Measurements from ENCODE around the gene ABCB1. TPM values are rescaled to one million over a fixed set of nuclear protein-coding genes. Genes with fewer than 3 reads are reported as not detected.

ABCB1 gene
- total and polyA plus RNA-seq, 2 of the 13 experiments (the other 11 are each of a cell fraction or from before 2014, with no cell fraction given): 42.8 to 52.6 TPM

DNA sequence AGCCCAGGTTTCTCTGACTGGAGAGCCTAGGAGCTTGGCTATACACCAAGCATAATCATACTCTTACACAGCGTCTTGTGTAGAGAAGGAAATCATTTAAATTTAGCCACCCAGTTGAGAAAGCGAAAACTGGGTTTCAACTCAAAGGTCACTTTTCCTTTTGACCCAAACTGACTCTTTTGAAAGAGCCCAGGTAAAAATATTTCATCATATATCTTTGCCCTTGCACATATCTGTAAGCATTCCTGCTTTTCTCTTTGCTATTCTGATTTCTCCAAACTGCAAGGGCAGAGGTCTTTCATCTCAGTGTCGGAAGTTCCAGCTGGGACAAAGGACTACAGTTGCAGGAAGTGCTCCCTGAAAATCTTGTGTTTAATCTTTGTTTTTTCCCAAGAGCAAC, 103.2 kb downstream of the ABCB1 start (continued):
- TF ChIP-seq, protein P1, sequence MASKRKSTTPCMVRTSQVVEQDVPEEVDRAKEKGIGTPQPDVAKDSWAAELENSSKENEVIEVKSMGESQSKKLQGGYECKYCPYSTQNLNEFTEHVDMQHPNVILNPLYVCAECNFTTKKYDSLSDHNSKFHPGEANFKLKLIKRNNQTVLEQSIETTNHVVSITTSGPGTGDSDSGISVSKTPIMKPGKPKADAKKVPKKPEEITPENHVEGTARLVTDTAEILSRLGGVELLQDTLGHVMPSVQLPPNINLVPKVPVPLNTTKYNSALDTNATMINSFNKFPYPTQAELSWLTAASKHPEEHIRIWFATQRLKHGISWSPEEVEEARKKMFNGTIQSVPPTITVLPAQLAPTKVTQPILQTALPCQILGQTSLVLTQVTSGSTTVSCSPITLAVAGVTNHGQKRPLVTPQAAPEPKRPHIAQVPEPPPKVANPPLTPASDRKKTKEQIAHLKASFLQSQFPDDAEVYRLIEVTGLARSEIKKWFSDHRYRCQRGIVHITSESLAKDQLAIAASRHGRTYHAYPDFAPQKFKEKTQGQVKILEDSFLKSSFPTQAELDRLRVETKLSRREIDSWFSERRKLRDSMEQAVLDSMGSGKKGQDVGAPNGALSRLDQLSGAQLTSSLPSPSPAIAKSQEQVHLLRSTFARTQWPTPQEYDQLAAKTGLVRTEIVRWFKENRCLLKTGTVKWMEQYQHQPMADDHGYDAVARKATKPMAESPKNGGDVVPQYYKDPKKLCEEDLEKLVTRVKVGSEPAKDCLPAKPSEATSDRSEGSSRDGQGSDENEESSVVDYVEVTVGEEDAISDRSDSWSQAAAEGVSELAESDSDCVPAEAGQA (IDR thresholded peaks at IDR 0.05; ENCODE audit: low read depth): no peak
- TF ChIP-seq, protein P1 (CRISPR knock-in tag; IDR thresholded peaks at IDR 0.05; ENCODE audit: borderline replicate concordance): no peak
- no peak for TF ChIP-seq ISX (CRISPR knock-in tag; conservative IDR thresholded peaks at IDR 0.05)
- TF ChIP-seq ZNF780A (CRISPR knock-in tag; IDR thresholded peaks at IDR 0.05): no peak
- no peak for TF ChIP-seq ZNF557 (CRISPR knock-in tag; IDR thresholded peaks at IDR 0.05)
- TF ChIP-seq, protein P2, sequence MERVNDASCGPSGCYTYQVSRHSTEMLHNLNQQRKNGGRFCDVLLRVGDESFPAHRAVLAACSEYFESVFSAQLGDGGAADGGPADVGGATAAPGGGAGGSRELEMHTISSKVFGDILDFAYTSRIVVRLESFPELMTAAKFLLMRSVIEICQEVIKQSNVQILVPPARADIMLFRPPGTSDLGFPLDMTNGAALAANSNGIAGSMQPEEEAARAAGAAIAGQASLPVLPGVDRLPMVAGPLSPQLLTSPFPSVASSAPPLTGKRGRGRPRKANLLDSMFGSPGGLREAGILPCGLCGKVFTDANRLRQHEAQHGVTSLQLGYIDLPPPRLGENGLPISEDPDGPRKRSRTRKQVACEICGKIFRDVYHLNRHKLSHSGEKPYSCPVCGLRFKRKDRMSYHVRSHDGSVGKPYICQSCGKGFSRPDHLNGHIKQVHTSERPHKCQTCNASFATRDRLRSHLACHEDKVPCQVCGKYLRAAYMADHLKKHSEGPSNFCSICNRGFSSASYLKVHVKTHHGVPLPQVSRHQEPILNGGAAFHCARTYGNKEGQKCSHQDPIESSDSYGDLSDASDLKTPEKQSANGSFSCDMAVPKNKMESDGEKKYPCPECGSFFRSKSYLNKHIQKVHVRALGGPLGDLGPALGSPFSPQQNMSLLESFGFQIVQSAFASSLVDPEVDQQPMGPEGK (CRISPR knock-in tag; IDR thresholded peaks at IDR 0.05): no peak
- no peak for TF ChIP-seq KDM2A (CRISPR knock-in tag; IDR thresholded peaks at IDR 0.05; ENCODE audit: borderline replicate concordance, low read depth)
- TF ChIP-seq ARID2 (CRISPR knock-in tag; IDR thresholded peaks at IDR 0.05; ENCODE audit: borderline replicate concordance): no peak
- no peak for TF ChIP-seq RBM39 (IDR thresholded peaks at IDR 0.05; ENCODE audit: low read depth, low read length, poor library complexity, severe bottlenecking)
- no peak for TF ChIP-seq CENPT (CRISPR knock-in tag; IDR thresholded peaks at IDR 0.05; ENCODE audit: low read depth)
- TF ChIP-seq EP300 (IDR thresholded peaks at IDR 0.05; ENCODE audit: low read depth in 2 of 2, low read length in 2 of 2): peak; percentile 49 to 88; a peak in 2 of 4 replicates
- no peak for TF ChIP-seq EP300 (CRISPR knock-in tag; IDR thresholded peaks at IDR 0.05; ENCODE audit: borderline replicate concordance)
- TF ChIP-seq MEIS2 (CRISPR knock-in tag; IDR thresholded peaks at IDR 0.05): no peak
- TF ChIP-seq ZNF891 (CRISPR knock-in tag; IDR thresholded peaks at IDR 0.05): no peak
- TF ChIP-seq SOX6 (IDR thresholded peaks at IDR 0.05): no peak
- TF ChIP-seq SOX6 (CRISPR knock-in tag; IDR thresholded peaks at IDR 0.05): peak; percentile 80; the same call in 1 of the 2 replicates
- TF ChIP-seq RORA (CRISPR knock-in tag; IDR thresholded peaks at IDR 0.05): no peak
- no peak; the same call in 1 of the 2 replicates for TF ChIP-seq ZSCAN30 (CRISPR knock-in tag; IDR thresholded peaks at IDR 0.05)
- TF ChIP-seq, protein P3, sequence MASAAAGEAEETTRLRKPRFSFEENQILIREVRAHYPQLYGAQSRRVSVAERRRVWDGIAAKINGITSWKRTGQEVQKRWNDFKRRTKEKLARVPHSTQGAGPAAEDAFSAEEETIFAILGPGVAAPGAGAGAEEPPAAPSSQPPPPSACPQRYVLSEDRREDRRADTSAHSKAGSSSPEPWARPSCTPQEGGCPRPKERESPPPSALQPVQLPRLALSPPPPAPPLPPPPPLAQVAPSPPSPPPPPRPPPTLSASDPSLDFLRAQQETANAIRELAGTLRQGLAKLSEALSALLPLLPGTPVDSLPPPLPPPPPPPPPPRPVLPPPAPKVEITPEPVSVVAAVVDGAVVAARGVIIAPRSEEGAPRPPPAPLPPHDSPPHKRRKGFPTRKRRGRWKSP (CRISPR knock-in tag; IDR thresholded peaks at IDR 0.05): no peak; the same call in 1 of the 2 replicates
- TF ChIP-seq KDM5B (CRISPR knock-in tag; IDR thresholded peaks at IDR 0.05; ENCODE audit: borderline replicate concordance): no peak
- TF ChIP-seq HOXD1 (CRISPR knock-in tag; IDR thresholded peaks at IDR 0.05): no peak
- TF ChIP-seq NPAS2 (CRISPR knock-in tag; IDR thresholded peaks at IDR 0.05; ENCODE audit: borderline replicate concordance): no peak
- no peak for TF ChIP-seq NFE2L2 (IDR thresholded peaks at IDR 0.05; ENCODE audit: low read length)
- TF ChIP-seq MIER3 (CRISPR knock-in tag; IDR thresholded peaks at IDR 0.05; ENCODE audit: borderline replicate concordance): no peak
